Ascending aorta (tissue), 2 donors: ENCODE data around the gene MXD3. TPM values are rescaled to one million over a fixed set of nuclear protein-coding genes. Genes with fewer than 3 reads are reported as not detected.

Experiments
- DNase-seq, 2 donors: peaks; one replicate each; pipeline ENCODE4 v3.0.0-alpha.2; 2019; ENCODE audit warnings: low spot score in 2 of 2
- H3K27ac ChIP-seq, 2 donors: fragments of 200-600 bp; sonication (generic); one replicate each; pipeline ENCODE4 v1.5.1; 2016 to 2017; ENCODE audit warnings: mild to moderate bottlenecking in 1 of 2
- H3K27me3 ChIP-seq: fragments of 200-600 bp; sonication (generic); one replicate; pipeline ENCODE4 v1.5.1; 2017
- H3K36me3 ChIP-seq, 2 donors: fragments of 200-600 bp; sonication (generic); one replicate each; pipeline ENCODE4 v1.5.1; 2016
- H3K4me1 ChIP-seq, 2 donors: fragments of 200-600 bp; sonication (generic); one replicate each; pipeline ENCODE4 v1.5.1; 2016 to 2017; ENCODE audit warnings: mild to moderate bottlenecking in 1 of 2
- H3K4me3 ChIP-seq, 2 donors: fragments of 200-600 bp; sonication (generic); one replicate each; pipeline ENCODE4 v1.5.1; 2016 to 2017; ENCODE audit warnings: mild to moderate bottlenecking in 1 of 2
- H3K9me3 ChIP-seq, 2 donors: fragments of 200-600 bp; sonication (generic); one replicate each; pipeline ENCODE4 v1.5.1; 2016
- intact Hi-C: fragments of 100-400 bp; cut with DNase I; formaldehyde crosslinking; loops from one replicate; pipeline ENCODE4 v1.15.1; 2023
- total RNA-seq: library from RNA; depleted of rRNA; stranded (reverse); fragments of >200 nt; gene quantifications from one replicate; pipeline ENCODE4 v1.1.0, GENCODE V29; 2016
- TF ChIP-seq, protein P1 (sequence below), 3 experiments: fragments of 200-600 bp in 2 of 3; fragments of 450-650 bp in 1 of 3; sonication (generic) in 2 of 3; IDR thresholded peaks; one replicate each; pipeline ENCODE4 v1.5.1; 2016 to 2019; ENCODE audit warnings: antibody characterized with exemption in 3 of 3, mild to moderate bottlenecking in 1 of 3, moderate library complexity in 1 of 3

Gene MXD3
- total RNA-seq, 1 donor from 2014 or later: 13.5 TPM

DNA sequence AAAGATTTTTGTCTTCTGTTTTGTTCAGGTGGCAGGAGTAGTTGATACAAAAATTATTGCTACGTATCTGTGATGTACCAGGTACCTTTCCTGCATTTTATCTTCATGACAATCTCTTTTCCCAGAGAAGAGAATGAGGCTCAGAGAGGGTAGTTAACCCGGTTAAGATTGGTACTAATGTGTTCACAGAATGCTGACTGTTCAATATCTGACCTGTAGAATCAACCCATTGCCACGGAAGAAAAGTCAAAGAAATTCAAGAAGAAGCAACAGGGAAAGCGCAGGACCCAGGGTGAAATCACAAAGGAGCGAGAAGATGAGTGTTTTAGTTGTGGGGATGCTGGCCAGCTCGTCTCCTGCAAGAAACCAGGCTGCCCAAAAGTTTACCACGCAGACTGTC lies 20.0 kb downstream of the MXD3 start:
- H3K4me3 ChIP-seq: no peak overlapping the region
- H3K36me3 ChIP-seq: peaks cover 70 to 73% of the 10 kb centered on the region in 2 donors
- no peak overlapping the region for H3K27ac ChIP-seq
- H3K27me3 ChIP-seq: no peaks in the 10 kb centered on the region
- no peaks in the 10 kb centered on the region for H3K9me3 ChIP-seq
- DNase-seq: no peak
- TF ChIP-seq, protein P1, sequence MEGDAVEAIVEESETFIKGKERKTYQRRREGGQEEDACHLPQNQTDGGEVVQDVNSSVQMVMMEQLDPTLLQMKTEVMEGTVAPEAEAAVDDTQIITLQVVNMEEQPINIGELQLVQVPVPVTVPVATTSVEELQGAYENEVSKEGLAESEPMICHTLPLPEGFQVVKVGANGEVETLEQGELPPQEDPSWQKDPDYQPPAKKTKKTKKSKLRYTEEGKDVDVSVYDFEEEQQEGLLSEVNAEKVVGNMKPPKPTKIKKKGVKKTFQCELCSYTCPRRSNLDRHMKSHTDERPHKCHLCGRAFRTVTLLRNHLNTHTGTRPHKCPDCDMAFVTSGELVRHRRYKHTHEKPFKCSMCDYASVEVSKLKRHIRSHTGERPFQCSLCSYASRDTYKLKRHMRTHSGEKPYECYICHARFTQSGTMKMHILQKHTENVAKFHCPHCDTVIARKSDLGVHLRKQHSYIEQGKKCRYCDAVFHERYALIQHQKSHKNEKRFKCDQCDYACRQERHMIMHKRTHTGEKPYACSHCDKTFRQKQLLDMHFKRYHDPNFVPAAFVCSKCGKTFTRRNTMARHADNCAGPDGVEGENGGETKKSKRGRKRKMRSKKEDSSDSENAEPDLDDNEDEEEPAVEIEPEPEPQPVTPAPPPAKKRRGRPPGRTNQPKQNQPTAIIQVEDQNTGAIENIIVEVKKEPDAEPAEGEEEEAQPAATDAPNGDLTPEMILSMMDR (IDR thresholded peaks at IDR 0.05): no peak
- H3K4me1 ChIP-seq: no peaks in the 10 kb centered on the region
- intact Hi-C loops: no loop called here

DNA sequence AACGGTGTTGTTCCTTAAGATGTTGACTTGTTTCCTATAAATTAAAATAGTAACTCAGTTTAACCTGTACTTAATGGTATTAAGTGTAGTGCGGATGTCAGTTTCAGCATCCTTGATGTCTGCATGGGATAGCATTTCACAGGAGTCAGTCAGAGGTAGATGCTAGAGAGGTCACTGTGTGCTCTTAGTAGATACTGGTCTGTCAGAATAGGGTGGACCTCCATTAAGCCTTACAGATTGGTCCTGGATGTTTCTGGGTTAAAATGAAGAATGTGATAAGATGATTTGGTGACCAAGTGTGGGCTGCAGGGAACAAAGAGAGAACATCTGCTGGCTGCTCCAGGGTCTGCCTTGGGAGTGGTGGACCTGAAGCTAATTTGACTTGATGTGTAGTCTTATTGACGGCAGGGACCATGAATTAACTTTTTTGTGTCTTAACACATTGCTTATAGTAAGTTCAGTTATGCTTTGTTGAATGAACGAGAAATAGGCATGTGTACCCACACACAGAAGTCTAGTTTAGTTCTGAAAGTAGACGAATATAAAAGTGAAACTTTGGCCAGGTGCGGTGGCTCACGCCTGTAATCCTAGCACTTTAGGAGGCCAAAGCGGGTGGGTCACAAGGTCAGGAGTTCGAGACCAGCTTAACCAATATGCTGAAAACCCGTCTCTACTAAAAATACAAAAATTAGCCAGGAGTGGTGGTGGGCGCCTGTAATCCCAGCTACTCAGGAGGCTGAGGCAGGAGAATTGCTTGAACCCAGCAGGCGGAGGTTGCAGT lies 20.7 kb downstream of the MXD3 start:
- peaks cover 65 to 72% of the 10 kb centered on the region in 2 donors for H3K36me3 ChIP-seq
- no peak for DNase-seq
- H3K27me3 ChIP-seq: no peaks in the 10 kb centered on the region
- H3K4me3 ChIP-seq: no peak overlapping the region
- H3K4me1 ChIP-seq: no peaks in the 10 kb centered on the region
- intact Hi-C loops: no loop called here
- TF ChIP-seq, protein P1 (IDR thresholded peaks at IDR 0.05): no peak
- no peaks in the 10 kb centered on the region for H3K9me3 ChIP-seq
- no peak overlapping the region for H3K27ac ChIP-seq

DNA sequence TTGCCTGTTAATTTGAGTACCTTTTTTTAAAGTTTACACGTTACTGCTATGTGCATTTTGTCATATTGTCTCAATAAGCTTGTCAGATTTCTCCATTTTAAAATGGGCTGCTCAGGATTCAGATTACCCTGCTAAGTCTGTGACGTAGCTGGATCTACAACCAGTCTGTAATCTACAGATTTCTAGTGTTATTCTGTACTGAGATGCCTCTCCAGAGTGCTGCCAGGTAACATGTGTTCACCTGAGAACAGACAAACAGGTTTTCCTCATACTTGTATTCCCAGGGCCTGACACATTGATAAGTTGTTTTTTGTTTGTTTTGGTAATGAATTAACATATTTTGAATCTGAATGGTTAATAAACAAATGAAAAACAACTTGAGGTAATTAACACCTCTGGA lies 23.5 kb downstream of the MXD3 start:
- no peak for DNase-seq
- no peak overlapping the region for H3K27ac ChIP-seq
- intact Hi-C loops: no loop called here
- H3K4me3 ChIP-seq: no peak overlapping the region
- H3K9me3 ChIP-seq: no peaks in the 10 kb centered on the region
- no peaks in the 10 kb centered on the region for H3K4me1 ChIP-seq
- peaks cover 62 to 65% of the 10 kb centered on the region in 2 donors for H3K36me3 ChIP-seq
- TF ChIP-seq, protein P1 (IDR thresholded peaks at IDR 0.05): no peak
- H3K27me3 ChIP-seq: no peaks in the 10 kb centered on the region

DNA sequence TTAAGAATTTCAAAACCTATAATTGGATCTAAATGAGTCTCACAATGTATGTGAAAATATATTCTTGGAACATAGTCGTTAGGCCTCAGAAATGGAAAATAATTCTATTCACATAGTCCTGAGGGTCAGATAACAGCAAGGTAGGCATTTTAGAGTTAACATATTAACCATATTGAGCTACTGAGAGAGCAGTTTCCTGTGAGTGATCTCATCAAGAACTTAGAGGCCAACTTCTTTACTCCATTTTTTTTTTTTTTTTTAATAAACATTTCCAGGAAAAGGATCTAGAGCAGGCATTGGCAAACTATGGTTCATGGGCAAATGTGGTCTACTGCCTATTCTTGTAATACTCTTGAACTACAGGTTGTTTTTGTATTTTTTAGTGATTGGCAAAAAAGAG lies 34.8 kb downstream of the MXD3 start:
- Histone ChIP-seq H3K9me3 (no peaks in the 10 kb centered on the region), H3K27me3 (no peaks in the 10 kb centered on the region), H3K36me3 (peaks cover 46 to 70% of the 10 kb centered on the region in 2 donors), H3K4me3 (no peak overlapping the region), H3K27ac (no peak overlapping the region), H3K4me1 (no peaks in the 10 kb centered on the region)
- no peak for DNase-seq
- intact Hi-C loops: no loop called here
- TF ChIP-seq, protein P1 (IDR thresholded peaks at IDR 0.05): no peak

DNA sequence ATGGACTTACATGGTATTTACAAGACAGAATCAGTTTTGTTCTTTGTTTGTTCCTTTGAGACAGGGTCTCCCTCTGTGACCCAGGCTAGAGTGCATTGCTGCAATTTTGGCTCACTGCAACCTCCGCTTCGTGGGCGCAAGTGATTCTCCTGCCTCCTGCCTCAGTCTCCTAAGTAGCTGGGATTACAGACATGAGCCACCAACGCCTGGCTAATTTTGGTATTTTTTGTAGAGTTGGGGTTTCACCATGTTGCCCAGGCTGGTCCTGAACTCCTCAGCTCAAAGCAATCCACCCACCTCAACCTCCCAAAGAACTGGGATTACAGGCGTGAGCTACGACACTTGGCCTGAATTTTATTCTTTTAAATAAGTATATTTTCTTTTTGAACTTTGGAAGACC lies 35.8 kb downstream of the MXD3 start:
- intact Hi-C loops: no loop called here
- Histone ChIP-seq H3K9me3 (no peaks in the 10 kb centered on the region), H3K4me1 (no peaks in the 10 kb centered on the region), H3K36me3 (peaks cover 43 to 70% of the 10 kb centered on the region in 2 donors), H3K27me3 (no peaks in the 10 kb centered on the region), H3K4me3 (no peak overlapping the region), H3K27ac (no peak overlapping the region)
- DNase-seq: no peak
- TF ChIP-seq, protein P1 (IDR thresholded peaks at IDR 0.05): no peak
